ENCODE measurements around the gene CACNA1C. TPM values are rescaled to one million over a fixed set of nuclear protein-coding genes. Genes with fewer than 3 reads are reported as not detected.
"Not testable (repeated sequence)": the region's sequence is repeated elsewhere in the genome, so short reads cannot be mapped to it uniquely, and the experiment has no call there.

CACNA1C gene
- total RNA-seq, 2 donors from 2014 or later, result 0.06 TPM; not detected in 1

GRCh38 chr12:2739832-2740641 is 687.2 kb downstream of the CACNA1C start:
- ATAC-seq (no peak), DNase-seq (ENCODE audit: low spot score) (no peak)
- peaks cover 10 to 15% of the 10 kb centered on the region in 2 donors for H3K27me3 Mint-ChIP-seq
- no peak overlapping the region for H3K4me3 Mint-ChIP-seq
- no peaks in the 10 kb centered on the region for H3K9me3 Mint-ChIP-seq
- H3K4me1 Mint-ChIP-seq (ENCODE audit: low read depth in 2 of 2), result no peaks in the 10 kb centered on the region
- H3K27ac Mint-ChIP-seq, result no peak overlapping the region
- no peaks in the 10 kb centered on the region for H3K36me3 Mint-ChIP-seq

- peaks cover 10 to 16% of the 10 kb centered on the region in 2 donors for H3K27me3 Mint-ChIP-seq
- not testable (repeated sequence) for DNase-seq (ENCODE audit: low spot score); H3K9me3 Mint-ChIP-seq; H3K27ac Mint-ChIP-seq; H3K4me1 Mint-ChIP-seq (ENCODE audit: low read depth in 2 of 2); H3K36me3 Mint-ChIP-seq; H3K4me3 Mint-ChIP-seq; ATAC-seq
Observed at GRCh38 chr12:2742037-2742436, 689.2 kb downstream of the CACNA1C start.

GRCh38 chr12:2743478-2743877 is 690.7 kb downstream of the CACNA1C start:
- Mint-ChIP-seq H3K27ac (no peak overlapping the region), H3K36me3 (no peaks in the 10 kb centered on the region), H3K9me3 (no peaks in the 10 kb centered on the region), H3K4me3 (no peak overlapping the region), H3K27me3 (peaks cover 17 to 28% of the 10 kb centered on the region in 2 donors), H3K4me1 (ENCODE audit: low read depth in 2 of 2) (no peaks in the 10 kb centered on the region)
- DNase-seq (ENCODE audit: low spot score) (no peak), ATAC-seq (no peak)

GRCh38 chr12:2745655-2746054 is 692.9 kb downstream of the CACNA1C start:
- ATAC-seq (no peak), DNase-seq (ENCODE audit: low spot score) (no peak)
- no peaks in the 10 kb centered on the region for H3K4me1 Mint-ChIP-seq (ENCODE audit: low read depth in 2 of 2)
- H3K4me3 Mint-ChIP-seq, result no peak overlapping the region
- no peaks in the 10 kb centered on the region for H3K36me3 Mint-ChIP-seq
- no peak overlapping the region for H3K27ac Mint-ChIP-seq
- no peaks in the 10 kb centered on the region for H3K9me3 Mint-ChIP-seq
- H3K27me3 Mint-ChIP-seq, result peaks cover 12 to 28% of the 10 kb centered on the region in 2 donors

Other genes starting within 250 kb of the CACNA1C start
- not detected for gene LRTM2, start 232.4 kb upstream of the CACNA1C start, total RNA-seq
- 10 to 100 TPM in 1 of 2 donors, 1 to 10 TPM in 1; 4.5 to 12.1 TPM for gene CACNA2D4, start 134.3 kb upstream of the CACNA1C start, total RNA-seq
- 10 to 100 TPM; 11.3 TPM for gene DCP1B, start 48.5 kb upstream of the CACNA1C start, total RNA-seq

All from natural killer cell treated with Interleukin-12 subunit alpha and Interleukin-12 subunit beta and Interleukin-15 and Interleukin-18, amount 100 ng/mL, for 72 hours (primary cell).